HUDEP-2 (cell line): Measurements from ENCODE around the gene MAP4K3.

Experiments
- DNase-seq, 76 experiments: peaks; one replicate each; lab custom pipeline; 2025; ENCODE audit not compliant: unreplicated experiment in 76 of 76; lab: John Stamatoyannopoulos, UW

MAP4K3 gene

DNA sequence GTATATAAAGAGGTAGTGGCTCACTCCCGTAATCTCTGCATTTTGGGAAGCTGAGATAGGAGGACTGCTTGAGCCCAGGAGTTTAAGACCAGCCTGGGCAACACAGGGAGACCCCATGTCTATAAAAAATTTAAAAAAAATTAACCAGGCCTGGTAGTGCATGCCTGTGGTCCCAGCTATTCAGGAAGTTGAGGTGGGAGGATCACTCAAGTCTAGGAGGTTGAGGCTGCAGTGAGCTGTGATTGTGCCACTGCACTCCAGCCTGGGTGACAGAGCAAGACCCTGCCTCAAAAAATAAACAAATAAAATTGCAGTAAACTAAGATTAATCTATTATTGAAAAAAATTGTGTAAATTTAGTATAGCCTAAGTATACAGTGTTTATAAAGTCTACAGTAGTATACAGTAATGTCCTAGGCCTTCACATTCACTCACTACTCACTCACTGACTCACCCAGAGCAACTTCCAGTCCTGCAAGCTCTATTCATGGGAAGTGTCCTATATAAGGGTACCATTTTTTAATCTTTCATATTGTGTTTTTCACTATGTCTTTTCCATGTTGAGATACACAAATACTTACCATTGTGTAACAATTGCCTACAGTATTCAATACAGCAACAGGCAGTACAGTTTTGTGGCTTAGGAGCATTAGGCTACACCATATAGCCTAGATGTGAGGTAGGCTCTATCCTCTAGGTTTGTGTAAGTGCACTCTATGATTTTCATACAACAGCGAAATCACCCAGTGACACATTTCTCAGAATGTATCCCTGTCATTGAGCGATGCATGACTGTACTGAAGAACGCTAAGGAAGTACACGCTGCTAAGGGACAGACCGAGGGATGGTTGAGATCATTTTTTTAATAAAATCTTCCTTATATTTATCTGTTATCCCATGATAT lies 10.4 kb upstream of the MAP4K3 start:
- no peak for DNase-seq

- no peak for DNase-seq
Measured at GRCh38 chr2:39445934-39446333, 8.8 kb upstream of the MAP4K3 start.

- no peak for DNase-seq
Measured at GRCh38 chr2:39443009-39443408, 5.9 kb upstream of the MAP4K3 start.

DNA sequence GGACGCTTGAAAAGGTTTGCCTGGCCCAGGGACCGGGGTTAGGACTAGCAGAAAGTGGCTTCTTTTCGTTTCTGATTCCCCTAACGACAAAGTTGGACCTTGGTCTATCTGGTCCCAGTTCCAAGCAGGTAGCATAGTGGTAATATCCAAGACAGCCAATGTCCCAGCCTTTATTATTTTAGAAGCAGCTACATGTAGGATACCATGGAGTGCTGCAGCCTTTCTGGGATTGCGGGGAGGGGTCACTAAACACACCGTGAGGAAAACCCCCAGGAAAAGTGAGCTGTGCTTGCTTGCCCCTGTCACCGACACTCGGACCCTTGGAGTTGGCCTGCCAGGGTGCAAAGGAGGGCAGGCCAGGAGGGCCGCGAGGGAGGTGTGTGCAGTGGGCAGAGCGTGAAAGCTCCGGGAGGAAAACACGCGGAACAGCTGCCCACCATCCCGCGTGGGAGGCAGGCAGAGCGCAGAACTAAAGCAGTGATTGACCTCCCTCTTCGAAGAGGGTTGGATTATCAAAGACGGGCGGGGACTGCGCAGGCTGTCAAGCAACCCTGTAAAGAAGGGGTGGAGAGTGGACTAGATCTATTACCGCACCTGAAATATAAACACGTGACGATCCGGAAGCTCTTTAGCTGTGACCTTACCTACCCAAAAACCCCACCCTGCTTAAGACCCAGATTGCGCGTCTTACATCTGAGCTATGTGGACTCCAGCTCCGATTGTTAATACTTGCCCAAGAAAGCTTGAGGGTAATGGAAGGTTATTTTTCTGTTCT lies 624 bp upstream of the MAP4K3 start:
- peak in 9 of 76 experiments; percentile 3 to 27 (median 10) for DNase-seq

- peak in 2 of 76 experiments; percentile 10 to 21 for DNase-seq
Measured at GRCh38 chr2:39435741-39436591, 1.1 kb downstream of the MAP4K3 start.

GRCh38 chr2:39435234-39435633 lies 1.9 kb downstream of the MAP4K3 start:
- peak in 1 of 76 experiments; percentile 5 for DNase-seq

- peak in 8 of 76 experiments; percentile 2 to 34 (median 10) for DNase-seq
Measured at GRCh38 chr2:39434233-39434897, 2.7 kb downstream of the MAP4K3 start.

GRCh38 chr2:39433586-39434195 lies 3.4 kb downstream of the MAP4K3 start:
- peak in 26 of 76 experiments; percentile 5 to 54 (median 24) for DNase-seq

DNA sequence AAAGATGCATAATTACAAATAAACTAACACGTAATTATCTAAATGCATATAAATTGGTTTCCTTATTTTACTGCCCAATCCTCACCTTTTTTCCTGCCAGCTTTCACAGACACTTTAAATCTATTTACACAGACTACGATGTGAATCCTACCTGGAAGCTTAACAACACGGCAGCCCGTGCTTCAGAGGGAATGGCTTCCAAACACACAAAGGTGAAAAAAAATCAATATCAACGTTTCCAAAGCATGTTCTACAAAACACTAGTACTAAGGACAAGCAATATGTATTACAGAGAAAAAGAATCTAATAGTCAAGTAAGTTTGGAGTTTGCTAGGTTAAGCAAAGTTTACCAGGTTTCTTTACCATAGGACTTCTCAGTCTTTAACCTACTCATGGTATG lies 4.4 kb downstream of the MAP4K3 start:
- DNase-seq: no peak

DNA sequence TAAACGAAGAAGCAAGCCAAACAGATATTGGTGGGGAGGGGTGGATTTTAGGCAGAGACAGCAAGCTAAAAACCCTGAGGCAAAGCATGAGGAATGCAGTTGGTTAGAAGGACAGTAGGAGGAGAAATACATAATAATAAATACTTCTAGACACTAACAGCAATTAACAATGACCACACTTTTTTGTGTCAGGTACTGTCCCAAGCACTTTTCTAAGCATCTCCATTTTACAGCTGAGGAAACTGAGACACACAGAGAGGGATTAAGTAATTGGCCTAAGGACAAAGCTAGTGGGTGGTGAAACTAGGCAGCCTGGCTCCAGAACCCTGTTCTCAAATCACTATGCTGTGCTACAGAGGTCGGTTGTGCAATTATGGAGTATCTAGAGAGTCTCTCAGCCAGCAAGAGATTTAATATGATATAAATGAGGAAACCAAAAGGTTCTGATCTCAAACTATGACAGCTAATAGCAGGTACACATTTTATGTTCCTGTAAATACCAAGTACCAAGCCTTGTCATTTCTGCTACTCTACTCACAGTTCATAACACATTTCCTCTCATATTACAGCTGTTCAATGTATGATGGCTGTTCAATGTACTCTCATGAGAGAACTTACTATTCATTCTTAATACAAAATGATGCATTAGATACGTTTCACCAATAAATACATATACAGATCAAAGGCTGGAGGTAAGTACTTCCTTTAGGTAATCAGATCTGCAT lies 5.3 kb downstream of the MAP4K3 start:
- DNase-seq: no peak

GRCh38 chr2:39429746-39430145 lies 7.3 kb downstream of the MAP4K3 start:
- DNase-seq: no peak

DNA sequence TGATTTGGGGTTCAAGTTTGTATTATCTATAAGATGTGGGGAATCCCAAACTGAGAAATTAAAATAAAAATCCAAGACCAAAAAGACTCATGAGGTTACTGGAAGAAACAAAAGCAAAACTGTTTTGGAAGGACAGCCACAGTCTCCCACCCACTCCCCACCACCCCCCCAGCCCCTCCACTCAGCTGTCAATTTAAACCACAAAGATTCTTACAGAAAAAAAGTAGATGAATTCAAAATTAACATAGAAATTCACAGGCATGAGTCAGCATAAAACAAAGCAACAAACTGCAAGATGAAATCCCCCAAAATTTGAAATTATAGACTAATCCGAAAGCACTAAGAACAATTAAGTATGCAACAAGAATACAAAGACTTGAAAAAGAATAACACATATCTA lies 12.1 kb downstream of the MAP4K3 start:
- DNase-seq: no peak

DNA sequence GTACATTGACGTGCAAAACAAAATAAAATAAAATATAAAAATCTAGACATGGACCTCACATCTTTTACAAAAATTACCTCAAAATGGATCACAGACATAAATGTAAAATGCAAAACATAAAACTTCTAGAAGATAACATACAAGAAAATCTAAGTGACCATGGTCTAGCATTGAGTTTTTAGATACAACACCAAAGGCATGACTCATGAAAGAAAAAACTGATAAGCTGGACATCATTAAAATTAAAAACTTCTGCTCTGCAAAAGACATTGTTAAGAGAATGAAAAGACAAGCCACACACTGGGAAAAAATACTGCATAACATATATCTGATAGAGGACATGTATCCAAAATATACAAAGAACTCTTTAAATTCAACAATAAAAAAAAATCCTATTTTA lies 14.4 kb downstream of the MAP4K3 start:
- DNase-seq: no peak

DNA sequence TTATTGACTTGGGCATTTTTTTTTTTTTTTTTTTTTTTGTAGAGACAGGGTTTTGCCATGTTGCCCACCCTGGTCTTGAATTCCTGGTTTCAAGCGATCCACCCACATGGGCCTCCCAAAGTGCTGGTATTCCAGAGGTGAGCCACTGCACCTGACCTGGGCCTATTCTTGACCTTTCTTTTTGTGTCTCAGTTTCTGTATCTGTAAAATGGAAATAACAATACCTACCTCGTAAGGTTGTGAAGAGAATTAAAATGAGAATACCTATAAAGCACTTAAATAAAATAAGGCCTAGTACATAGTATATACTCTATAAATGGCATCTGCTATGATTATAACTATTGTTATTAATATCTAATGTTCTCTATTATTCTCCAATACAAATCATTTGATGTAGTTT lies 15.7 kb downstream of the MAP4K3 start:
- DNase-seq: no peak

DNA sequence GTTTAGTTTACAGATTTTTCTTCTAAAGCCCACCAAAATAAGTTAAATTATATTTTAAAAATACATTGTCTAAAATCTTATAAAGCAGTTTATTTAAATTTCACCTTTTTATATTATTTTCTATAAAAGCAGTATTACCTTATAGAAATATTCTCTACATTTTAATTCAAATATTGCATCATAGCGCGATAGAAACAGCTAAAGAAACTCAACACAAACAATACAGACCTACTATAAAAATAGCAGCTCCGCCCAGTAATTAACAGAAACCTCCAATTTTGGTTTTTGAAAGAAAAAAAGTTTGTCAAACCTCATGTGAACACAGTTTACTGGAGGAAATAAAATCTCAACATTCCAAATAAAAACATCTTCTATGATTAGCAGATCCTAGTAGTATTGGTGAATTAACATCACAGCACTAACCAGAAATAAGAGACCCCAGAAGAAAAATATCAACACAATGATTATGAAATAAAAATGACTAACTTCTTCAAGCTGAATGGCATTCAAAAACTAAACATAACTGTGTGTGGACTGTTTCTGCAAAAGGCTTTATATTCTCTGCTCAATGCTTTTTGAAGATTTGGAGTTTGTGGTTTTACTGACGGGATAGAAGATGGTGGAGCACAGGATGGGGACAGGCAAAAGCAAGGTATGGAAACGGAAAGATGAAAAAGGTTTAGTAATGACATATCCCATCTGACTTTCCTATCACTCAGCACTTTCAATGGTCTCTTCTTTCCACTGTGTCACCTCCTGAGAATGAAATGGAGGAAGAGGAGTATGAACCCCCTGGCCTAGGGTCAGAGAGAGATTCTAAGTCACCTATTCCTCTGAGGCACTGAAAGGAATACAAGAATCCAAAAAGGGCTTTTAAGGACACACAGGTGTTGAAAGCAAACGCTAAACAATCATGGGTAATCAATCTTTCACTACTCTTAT lies 17.5 kb downstream of the MAP4K3 start:
- no peak for DNase-seq

DNA sequence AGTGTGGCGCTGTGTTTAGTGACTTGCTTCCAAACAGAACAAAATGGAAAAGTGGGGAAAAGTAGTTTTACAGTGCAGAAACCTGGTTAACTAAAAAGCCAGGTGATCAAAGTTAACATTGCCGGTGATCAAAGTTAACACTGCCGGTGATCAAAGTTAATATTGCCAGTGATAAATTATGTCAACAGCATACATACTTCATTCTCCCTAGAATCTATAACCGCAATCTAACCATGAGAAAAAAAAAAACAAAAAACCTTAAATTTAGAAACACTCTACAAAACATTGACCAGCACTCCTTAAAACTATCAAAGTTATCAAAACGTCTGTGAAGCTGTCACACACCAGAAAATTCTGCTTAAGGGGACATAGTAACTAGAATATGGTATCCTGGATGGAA lies 18.6 kb downstream of the MAP4K3 start:
- no peak for DNase-seq

DNA sequence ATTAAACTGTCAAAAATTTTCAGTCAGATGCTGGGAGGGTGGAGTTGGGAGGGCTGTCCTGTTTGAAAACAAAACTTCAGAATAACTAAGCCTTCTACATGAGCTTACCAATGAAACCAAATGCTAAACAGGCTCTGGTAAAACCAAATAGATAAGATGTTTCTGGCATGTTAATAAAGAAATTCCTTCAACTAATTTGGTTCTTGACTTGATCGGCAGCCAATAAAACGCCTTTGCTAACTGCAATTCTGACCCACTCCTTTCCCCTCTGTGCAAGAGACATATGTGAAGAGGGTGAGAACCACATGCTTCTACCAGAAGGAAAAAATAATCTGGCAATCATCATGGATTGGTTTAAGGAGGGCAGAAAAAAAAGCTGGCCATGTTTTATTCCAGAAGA lies 20.9 kb downstream of the MAP4K3 start:
- no peak for DNase-seq

- DNase-seq: no peak
Measured at GRCh38 chr2:39413063-39413737, 23.9 kb downstream of the MAP4K3 start.
